ENCODE measurements around the gene SLC9A1. TPM values are rescaled to one million over a fixed set of nuclear protein-coding genes. Genes with fewer than 3 reads are reported as not detected.

SLC9A1 gene
- total RNA-seq, 3 donors from 2014 or later, result 19.8 to 21.0 (median 19.8) TPM

GRCh38 chr1:27161594-27161993 is 6.7 kb upstream of the SLC9A1 start:
- Mint-ChIP-seq H3K4me1 (ENCODE audit: low read depth) (peaks cover 10% of the 10 kb centered on the region), H3K36me3 (ENCODE audit: insufficient read depth) (no peaks in the 10 kb centered on the region), H3K27me3 (ENCODE audit: low read depth) (no peaks in the 10 kb centered on the region), H3K9me3 (no peaks in the 10 kb centered on the region), H3K4me3 (no peak overlapping the region)
- peak in 1 of 2 donors; percentile 40 for ATAC-seq
- no peak for DNase-seq

DNA sequence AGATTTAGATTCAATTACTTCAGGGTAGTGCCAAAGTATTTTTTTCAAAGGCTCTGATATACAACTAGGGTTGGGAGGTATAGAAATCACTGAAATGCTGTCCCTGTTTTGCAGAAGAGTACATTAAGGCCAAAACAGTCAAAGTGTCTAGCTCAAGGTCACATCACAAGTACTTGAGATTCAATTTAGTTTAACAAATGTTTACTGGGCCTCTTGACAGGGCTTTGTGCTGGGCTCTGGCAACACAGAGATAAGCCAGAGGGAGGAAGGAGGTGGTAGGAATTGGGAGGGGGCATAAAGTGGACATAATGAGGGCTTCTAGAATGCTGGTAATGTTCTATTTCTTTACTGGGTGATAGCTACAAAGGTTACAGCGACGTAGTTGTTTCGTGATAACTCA is 2.3 kb upstream of the SLC9A1 start:
- H3K36me3 Mint-ChIP-seq (ENCODE audit: insufficient read depth), result no peaks in the 10 kb centered on the region
- H3K4me3 Mint-ChIP-seq, result no peak overlapping the region
- peaks cover 41% of the 10 kb centered on the region for H3K4me1 Mint-ChIP-seq (ENCODE audit: low read depth)
- no peaks in the 10 kb centered on the region for H3K27me3 Mint-ChIP-seq (ENCODE audit: low read depth)
- no peak for DNase-seq
- H3K9me3 Mint-ChIP-seq, result no peaks in the 10 kb centered on the region
- no peak for ATAC-seq

DNA sequence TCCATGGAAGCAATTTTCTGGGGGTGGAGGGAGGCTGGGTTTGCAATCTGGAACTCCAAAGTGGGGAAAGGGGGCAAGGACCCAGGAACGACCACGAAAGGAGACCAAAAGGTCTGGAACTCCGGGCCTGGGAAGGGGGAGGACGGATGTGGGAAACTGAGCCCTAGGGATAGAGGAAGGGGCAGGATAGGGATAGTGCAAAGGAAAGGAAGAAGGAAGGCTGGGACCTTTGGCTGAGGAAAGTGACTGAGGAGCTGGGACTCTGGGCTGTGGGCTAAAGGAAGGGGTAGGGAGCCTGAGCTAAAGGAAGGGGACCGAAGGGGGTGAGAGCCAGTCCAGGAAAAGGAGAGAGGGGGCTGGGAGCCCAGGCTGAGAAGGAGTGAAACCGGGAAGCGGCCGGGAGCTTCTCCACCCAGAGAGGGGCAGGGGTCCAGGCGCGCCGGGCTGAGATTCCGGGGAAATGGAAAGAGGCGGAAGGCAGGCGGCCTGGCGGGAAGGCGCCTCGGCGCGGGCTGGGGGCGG is 395 bp downstream of the SLC9A1 start:
- Mint-ChIP-seq H3K4me3 (peak overlapping the region; percentile 90), H3K4me1 (ENCODE audit: low read depth) (peaks cover 51% of the 10 kb centered on the region), H3K9me3 (no peaks in the 10 kb centered on the region), H3K27me3 (ENCODE audit: low read depth) (no peaks in the 10 kb centered on the region), H3K36me3 (ENCODE audit: insufficient read depth) (no peaks in the 10 kb centered on the region)
- ATAC-seq, result peak in 1 of 2 donors; percentile 11
- DNase-seq, result no peak

- DNase-seq (no peak), ATAC-seq (no peak)
- peaks cover 57% of the 10 kb centered on the region for H3K4me1 Mint-ChIP-seq (ENCODE audit: low read depth)
- no peaks in the 10 kb centered on the region for H3K27me3 Mint-ChIP-seq (ENCODE audit: low read depth)
- H3K4me3 Mint-ChIP-seq, result peak overlapping the region; percentile 90
- no peaks in the 10 kb centered on the region for H3K36me3 Mint-ChIP-seq (ENCODE audit: insufficient read depth)
- H3K9me3 Mint-ChIP-seq, result no peaks in the 10 kb centered on the region
Observed at GRCh38 chr1:27153927-27154358, 982 bp downstream of the SLC9A1 start.

DNA sequence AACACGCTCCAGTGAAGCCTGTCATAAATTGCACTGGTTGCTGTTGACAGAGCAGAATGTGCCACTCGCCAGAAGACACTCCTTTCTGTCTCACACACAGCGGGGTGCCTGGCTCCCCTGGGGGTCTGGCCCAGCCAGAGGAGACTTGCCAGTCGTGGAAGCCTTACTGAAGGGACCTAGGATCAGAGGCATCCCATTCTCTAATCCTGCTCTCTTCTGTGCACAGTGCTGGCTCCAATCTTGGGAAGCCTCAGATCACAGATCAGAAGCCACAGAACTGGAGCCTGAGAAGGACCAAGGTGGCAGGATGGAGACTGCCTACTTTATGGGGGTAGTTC is 1.4 kb downstream of the SLC9A1 start:
- no peak for DNase-seq
- Mint-ChIP-seq H3K36me3 (ENCODE audit: insufficient read depth) (no peaks in the 10 kb centered on the region), H3K27me3 (ENCODE audit: low read depth) (no peaks in the 10 kb centered on the region), H3K4me1 (ENCODE audit: low read depth) (peaks cover 61% of the 10 kb centered on the region), H3K9me3 (no peaks in the 10 kb centered on the region), H3K4me3 (peak overlapping the region; percentile 90)
- ATAC-seq, result no peak

GRCh38 chr1:27152829-27153548 is 1.9 kb downstream of the SLC9A1 start:
- Mint-ChIP-seq H3K27me3 (ENCODE audit: low read depth) (no peaks in the 10 kb centered on the region), H3K4me3 (peak overlapping the region; percentile 90)

GRCh38 chr1:27152004-27152828 is 2.7 kb downstream of the SLC9A1 start:
- Mint-ChIP-seq H3K27me3 (ENCODE audit: low read depth) (no peaks in the 10 kb centered on the region), H3K4me3 (peak overlapping the region; percentile 90), H3K36me3 (ENCODE audit: insufficient read depth) (peaks cover 1% of the 10 kb centered on the region), H3K9me3 (no peaks in the 10 kb centered on the region), H3K4me1 (ENCODE audit: low read depth) (peaks cover 66% of the 10 kb centered on the region)
- DNase-seq (no peak), ATAC-seq (no peak)

More at GRCh38 chr1:27152829-27153548, 1.9 kb downstream of the SLC9A1 start:
- H3K36me3 Mint-ChIP-seq (ENCODE audit: insufficient read depth), result peaks cover 1% of the 10 kb centered on the region
- peaks cover 66% of the 10 kb centered on the region for H3K4me1 Mint-ChIP-seq (ENCODE audit: low read depth)
- DNase-seq, result no peak
- ATAC-seq, result no peak
- no peaks in the 10 kb centered on the region for H3K9me3 Mint-ChIP-seq

GRCh38 chr1:27150641-27151040 is 4.3 kb downstream of the SLC9A1 start:
- no peak for ATAC-seq
- Mint-ChIP-seq H3K36me3 (ENCODE audit: insufficient read depth) (peaks cover 1% of the 10 kb centered on the region), H3K27me3 (ENCODE audit: low read depth) (no peaks in the 10 kb centered on the region), H3K9me3 (no peaks in the 10 kb centered on the region), H3K4me3 (no peak overlapping the region), H3K4me1 (ENCODE audit: low read depth) (peaks cover 66% of the 10 kb centered on the region)
- DNase-seq, result no peak

DNA sequence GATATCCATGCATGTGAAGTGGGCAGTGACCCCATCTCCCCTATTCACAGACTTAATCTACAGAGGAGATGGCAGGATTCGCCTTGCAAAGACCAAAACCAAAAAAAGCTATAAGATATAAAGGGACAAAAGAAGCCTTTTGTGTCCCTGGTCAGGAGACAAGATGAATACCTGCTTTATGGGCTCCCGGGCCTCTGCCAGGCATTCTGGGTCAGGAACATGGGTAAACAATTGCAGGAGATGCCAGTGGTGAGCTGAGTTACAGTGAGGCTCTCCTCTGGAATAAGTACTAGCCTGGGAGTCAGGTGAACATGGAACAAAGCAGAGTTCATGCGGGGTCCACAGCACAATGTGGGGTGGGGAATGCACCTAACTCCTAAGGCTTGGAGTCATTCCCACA is 4.7 kb downstream of the SLC9A1 start:
- Mint-ChIP-seq H3K9me3 (no peaks in the 10 kb centered on the region), H3K27me3 (ENCODE audit: low read depth) (no peaks in the 10 kb centered on the region), H3K4me1 (ENCODE audit: low read depth) (peaks cover 61% of the 10 kb centered on the region), H3K36me3 (ENCODE audit: insufficient read depth) (peaks cover 2% of the 10 kb centered on the region), H3K4me3 (no peak overlapping the region)
- no peak for ATAC-seq
- no peak for DNase-seq

- no peaks in the 10 kb centered on the region for H3K27me3 Mint-ChIP-seq (ENCODE audit: low read depth)
- no peaks in the 10 kb centered on the region for H3K9me3 Mint-ChIP-seq
- H3K4me1 Mint-ChIP-seq (ENCODE audit: low read depth), result peaks cover 60% of the 10 kb centered on the region
- H3K4me3 Mint-ChIP-seq, result no peak overlapping the region
- H3K36me3 Mint-ChIP-seq (ENCODE audit: insufficient read depth), result peaks cover 2% of the 10 kb centered on the region
- DNase-seq, result no peak
- ATAC-seq, result no peak
Observed at GRCh38 chr1:27149762-27150113, 5.2 kb downstream of the SLC9A1 start.

GRCh38 chr1:27149084-27149761 is 5.7 kb downstream of the SLC9A1 start:
- Mint-ChIP-seq H3K27me3 (ENCODE audit: low read depth) (no peaks in the 10 kb centered on the region), H3K4me3 (no peak overlapping the region), H3K36me3 (ENCODE audit: insufficient read depth) (peaks cover 2% of the 10 kb centered on the region), H3K4me1 (ENCODE audit: low read depth) (peaks cover 55% of the 10 kb centered on the region), H3K9me3 (no peaks in the 10 kb centered on the region)
- ATAC-seq (no peak), DNase-seq (no peak)

GRCh38 chr1:27148591-27148990 is 6.3 kb downstream of the SLC9A1 start:
- Mint-ChIP-seq H3K4me3 (no peak overlapping the region), H3K27me3 (ENCODE audit: low read depth) (no peaks in the 10 kb centered on the region), H3K9me3 (no peaks in the 10 kb centered on the region), H3K4me1 (ENCODE audit: low read depth) (peaks cover 52% of the 10 kb centered on the region), H3K36me3 (ENCODE audit: insufficient read depth) (peaks cover 4% of the 10 kb centered on the region)
- no peak for DNase-seq
- ATAC-seq, result no peak

DNA sequence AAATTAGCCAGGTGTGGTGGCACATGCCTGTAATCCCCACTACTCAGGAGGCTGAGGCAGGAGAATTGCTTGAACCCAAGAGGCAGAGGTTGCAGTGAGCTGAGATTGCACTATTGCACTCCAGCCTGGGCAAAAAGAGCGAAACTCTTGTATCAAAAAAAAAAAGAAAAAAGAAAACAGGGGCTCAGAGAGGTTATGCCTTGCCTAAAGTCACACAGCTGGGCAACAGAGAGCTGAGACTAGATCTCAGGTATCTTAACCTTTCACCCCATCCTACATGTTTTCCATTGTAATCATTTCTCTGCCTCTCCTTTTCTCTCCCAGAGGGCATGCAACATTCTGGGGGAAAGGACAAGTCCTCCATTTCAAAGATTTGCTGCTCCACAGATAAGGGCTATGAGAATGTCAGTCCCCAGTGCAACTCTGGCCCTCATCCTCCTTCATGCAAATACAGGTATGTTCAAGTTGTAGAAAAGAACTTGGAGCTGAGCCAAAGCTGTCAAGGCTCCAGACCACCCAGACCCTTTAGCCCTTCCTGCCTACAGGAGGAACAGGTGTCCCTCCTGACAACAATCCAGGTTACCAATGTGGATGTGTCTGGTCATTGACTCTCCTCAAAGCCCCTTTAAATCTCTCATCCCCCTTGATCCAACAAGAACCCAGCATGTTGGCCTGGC is 6.9 kb downstream of the SLC9A1 start:
- H3K4me3 Mint-ChIP-seq, result no peak overlapping the region
- no peak for ATAC-seq
- DNase-seq, result no peak
- H3K36me3 Mint-ChIP-seq (ENCODE audit: insufficient read depth), result peaks cover 4% of the 10 kb centered on the region
- no peaks in the 10 kb centered on the region for H3K9me3 Mint-ChIP-seq
- no peaks in the 10 kb centered on the region for H3K27me3 Mint-ChIP-seq (ENCODE audit: low read depth)
- peaks cover 52% of the 10 kb centered on the region for H3K4me1 Mint-ChIP-seq (ENCODE audit: low read depth)

- Mint-ChIP-seq H3K9me3 (no peaks in the 10 kb centered on the region), H3K27me3 (ENCODE audit: low read depth) (no peaks in the 10 kb centered on the region), H3K4me3 (no peak overlapping the region), H3K4me1 (ENCODE audit: low read depth) (peaks cover 52% of the 10 kb centered on the region), H3K36me3 (ENCODE audit: insufficient read depth) (peaks cover 4% of the 10 kb centered on the region)
- ATAC-seq, result no peak
- no peak for DNase-seq
Observed at GRCh38 chr1:27145934-27146354, 9.0 kb downstream of the SLC9A1 start.
